ENCODE results near the gene ALG6.
"Not testable (repeated sequence)": the region's sequence is repeated elsewhere in the genome, so short reads cannot be mapped to it uniquely, and the experiment has no call there.

Gene ALG6

DNA sequence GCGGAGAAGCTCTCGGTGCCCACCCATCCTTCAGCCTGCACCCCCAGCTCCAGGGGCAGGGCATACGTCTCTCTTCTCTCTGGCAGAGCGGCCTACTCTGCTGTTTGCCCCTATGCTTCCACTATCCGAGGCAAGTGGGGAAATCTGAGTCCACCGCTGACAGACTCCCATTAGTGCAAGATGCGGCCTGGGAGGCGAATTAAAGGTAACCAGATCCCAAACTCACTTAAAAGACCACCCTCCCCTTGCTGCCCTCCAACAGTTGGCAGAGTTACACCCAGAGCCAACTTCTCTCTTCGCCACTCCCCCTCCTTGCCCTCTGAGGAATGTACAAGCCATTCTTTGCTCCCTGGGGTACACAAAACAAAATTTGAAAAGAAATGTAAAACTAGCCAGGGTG is 38.6 kb upstream of the ALG6 start:
- no peak for DNase-seq (ENCODE audit: low spot score)

DNA sequence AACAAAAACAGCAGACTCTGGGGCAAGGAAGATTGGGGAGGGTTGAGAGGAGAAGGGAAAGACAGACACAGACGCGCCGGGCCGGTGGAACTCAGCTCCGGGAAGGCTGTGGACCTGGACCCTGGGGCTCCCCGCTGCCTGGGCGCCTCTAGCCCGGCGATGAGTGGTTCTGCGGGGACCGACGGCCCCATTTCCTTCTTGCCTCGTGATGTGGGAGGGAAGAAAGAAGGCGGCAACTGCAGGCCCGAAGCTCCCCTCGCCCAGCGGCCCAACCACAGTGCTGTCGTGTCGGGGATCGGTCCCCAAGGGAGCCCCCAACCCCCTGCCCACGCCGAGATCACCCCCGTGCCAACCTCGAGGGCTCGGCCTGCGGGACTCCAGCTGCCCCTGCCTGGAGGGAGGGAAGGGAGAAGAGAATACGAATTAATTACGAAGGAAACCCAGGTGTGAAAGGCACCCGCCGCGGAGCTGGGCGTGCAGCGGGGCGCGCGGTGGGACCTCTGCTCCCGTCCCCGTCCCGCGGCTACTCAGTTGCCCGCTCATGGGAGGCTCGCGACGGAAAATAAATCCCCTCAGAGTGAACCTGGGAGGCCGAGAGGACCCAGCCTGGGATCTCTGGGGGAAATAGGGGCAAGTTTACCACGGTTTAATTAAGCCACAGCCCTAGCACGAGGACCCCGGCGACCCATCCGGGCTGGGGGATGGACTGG is 37.7 kb upstream of the ALG6 start:
- DNase-seq (ENCODE audit: low spot score), result no peak

DNA sequence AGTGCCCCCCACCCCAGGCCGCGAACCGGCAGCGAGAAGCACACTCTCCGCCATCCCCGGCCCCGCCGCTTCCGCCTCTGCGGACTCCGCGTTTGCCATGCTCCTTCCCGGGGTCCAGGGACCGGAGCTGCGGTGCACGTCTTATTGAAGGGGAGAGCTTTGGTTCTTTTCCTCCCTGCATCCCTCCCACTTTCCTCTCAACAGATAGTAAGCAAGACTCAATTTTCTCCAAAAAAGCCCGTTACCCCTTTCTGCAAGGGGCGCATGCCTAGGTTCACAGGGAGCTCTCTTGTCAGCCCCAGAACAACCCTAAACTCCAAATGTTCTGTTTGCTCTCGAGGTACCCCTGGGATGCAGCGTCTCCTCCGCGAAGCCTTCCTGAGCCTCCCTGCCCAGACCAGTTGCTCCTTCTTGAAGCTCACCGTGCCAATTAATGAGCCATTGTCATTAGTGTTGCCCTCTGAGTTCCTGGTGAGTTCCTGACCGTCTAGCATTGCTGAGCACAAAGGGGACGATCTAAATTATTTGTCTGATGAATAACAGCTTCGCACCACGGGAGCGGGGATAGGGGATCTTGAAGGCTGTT is 37.0 kb upstream of the ALG6 start:
- DNase-seq (ENCODE audit: low spot score), result peak; percentile 35

DNA sequence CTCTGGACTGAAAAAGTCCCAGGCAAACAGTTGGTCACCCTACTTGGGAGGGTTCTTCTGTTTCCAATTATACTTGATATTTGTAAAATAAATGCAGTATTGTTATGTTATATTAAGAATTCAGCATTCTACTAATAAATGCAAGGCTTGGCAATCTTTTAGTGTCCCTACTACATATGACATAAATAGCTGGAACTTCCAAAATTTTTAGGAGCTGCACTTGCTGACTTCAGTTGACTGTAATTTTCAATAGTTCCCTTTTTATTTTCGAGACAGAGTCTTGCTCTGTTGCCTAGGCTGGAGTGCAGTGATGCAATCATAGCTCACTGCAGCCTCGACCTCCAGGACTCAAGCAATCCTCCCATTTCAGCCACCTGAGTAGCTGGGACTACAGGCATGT is 25.0 kb upstream of the ALG6 start:
- no peak for DNase-seq (ENCODE audit: low spot score)

DNA sequence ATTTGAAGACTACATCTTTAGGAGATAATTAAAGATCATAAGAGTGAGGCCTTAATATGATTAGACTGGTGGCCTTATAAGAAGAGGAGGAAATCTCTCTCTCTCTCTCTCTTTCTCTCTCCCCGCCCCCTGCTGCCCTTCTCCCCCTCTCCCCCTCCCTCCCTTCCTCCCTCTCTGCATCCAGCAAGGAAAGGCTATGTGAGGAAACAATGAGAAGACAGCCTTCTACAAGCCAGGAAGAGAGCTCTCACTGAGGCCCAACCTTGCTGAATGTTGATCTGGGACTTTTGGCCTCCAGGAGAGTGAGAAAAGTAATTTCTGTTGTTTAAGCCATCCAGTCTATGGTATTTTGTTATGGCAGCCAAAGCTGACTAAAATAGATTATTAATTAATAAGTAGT is 23.5 kb upstream of the ALG6 start:
- DNase-seq (ENCODE audit: low spot score), result peak; percentile 30

DNA sequence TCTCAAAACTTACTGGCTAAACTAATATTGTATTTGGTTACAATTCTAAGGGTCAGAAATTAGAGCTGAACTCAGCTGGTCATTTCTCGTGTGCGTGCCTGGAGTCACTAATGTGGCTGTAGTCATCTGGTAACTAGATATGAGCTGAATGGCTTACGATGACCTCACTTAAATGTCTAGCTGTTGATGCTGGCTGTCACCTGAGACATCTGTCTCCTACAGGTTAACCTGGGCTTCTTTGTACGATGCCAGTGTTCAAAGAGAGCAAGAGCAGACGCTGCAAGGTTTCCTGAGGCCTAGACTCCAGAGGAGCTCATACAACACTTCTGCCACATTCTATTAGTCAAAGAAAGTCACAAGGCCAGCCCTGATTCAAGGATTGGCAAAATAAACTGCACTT is 17.1 kb upstream of the ALG6 start:
- no peak for DNase-seq (ENCODE audit: low spot score)

DNA sequence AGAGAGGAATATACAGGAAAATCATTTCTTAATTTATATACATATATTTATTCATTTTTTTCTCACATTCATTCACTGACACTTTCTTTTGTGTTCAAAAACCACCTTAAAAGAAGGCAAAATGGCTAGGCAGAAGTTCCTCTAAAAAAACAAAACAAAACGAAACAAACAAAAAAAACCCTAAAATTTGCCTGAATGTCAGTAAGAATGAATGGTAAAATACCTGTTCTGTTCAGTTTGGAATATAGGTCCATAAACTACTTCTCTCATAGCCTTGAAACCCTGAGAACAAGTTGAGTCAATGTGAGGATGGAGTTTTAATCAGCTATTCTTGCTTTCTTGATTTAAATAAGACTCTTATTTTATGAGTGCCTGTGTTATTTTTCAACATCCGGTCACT is 14.7 kb upstream of the ALG6 start:
- no peak for DNase-seq (ENCODE audit: low spot score)

DNA sequence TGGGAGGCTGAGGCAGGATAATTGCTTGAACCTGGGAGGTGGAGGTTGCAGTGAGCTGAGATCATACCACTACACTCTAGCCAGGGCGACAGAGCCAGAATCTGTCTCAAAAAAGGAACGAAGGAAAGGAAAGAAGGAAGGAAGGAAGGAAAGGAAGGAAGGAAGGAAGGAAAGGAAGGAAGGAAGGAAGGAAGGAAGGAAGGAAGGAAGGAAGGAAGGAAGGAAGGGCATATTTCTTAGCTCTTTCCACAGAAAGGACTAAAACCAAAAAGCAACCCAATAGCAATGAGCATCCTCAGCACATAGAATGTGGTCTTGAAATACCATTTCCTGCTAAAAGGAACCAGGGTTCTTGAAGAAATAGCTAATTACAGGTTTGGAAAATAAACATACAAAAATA is 11.2 kb upstream of the ALG6 start:
- not testable (repeated sequence) for DNase-seq (ENCODE audit: low spot score)

DNA sequence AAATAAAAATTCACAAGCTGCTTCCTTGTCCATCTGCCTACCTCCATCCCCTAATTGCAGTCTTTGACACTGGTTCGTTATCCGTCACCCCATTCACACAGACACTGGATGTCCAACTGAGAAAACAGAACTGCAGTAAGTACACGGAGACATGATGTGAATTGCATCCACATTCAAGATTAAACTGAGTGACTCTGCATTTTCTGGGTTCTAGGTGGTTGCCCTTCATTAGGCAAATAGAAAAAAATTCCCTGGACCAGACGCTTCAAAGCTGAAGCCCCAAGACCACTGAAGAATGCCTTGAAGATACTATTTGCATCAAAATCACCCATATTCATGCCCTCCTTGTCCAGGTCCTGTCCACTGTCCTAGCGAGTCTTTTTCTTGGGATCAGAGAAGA is 7.9 kb upstream of the ALG6 start:
- DNase-seq (ENCODE audit: low spot score), result no peak

DNA sequence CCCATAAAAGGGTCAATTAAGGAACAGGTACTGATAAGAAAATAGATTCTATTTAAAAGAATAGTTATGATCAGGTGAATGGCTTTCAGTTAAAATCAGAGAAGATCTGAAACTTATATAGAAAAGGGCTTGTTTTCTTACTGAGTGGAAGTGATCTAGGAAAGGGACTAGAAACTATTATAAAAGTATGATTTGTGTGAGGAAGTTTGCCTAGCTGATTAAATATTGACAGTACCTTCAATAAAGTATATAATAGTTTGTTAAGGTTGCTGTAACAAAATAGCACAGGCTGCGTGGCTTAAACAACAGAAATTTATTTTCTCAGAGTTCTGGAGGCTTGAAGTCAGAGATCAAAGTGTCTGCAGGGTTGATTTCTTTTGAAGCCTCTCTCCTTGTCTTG is 5.4 kb upstream of the ALG6 start:
- no peak for DNase-seq (ENCODE audit: low spot score)

DNA sequence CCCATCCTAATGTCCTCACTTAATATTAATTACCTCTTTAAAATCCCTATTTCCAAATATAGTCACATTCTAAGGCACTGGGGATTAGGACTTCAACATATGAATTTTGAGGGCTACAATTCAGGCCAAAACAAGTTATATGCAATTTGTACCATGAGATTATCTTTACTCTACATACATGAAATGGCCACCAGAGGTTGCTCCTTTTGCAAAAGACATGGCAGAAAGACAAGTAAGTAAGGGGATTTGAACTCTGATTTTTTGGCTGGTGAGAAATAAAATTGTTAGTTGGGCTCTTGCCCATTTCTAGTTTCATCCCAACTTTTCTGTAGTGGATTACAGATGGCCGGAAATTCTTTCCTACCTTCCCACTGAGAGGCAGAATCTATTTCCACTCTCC is 4.8 kb upstream of the ALG6 start:
- no peak for DNase-seq (ENCODE audit: low spot score)

DNA sequence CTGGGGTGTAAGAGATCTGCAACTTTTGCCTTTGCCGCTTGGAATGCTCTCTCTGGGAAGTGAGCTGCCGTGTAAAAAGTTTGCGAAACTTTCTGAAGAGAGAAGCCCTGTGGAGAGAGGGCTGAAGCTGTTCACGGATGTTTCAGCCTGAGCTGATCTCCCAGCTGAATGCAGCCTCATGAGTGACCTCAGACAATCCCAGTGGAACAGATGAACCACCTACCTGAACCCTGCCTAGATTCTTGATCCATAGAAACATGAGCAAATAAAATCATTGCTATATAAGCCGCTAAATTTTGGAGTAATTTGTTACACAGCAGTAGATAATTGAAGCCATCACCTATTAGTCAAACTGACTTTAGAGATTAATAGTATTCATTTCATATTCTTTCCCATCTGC is 4.4 kb upstream of the ALG6 start:
- DNase-seq (ENCODE audit: low spot score), result no peak

DNA sequence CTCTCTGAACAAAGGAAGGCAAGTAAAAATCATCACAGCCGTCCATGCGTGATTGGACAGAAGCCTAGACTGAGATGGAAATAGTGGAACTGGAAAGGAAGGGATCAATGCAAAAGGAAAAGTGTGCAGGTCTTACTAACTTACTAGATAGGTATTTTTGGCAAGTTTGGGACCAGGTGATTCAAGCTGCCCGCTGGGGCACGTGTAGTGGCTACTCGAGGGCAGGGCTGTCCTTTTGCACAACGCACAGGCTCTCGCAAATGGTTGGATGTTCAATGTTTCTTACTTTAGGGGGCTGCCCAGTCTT is 566 bp upstream of the ALG6 start:
- no peak for DNase-seq (ENCODE audit: low spot score)

DNA sequence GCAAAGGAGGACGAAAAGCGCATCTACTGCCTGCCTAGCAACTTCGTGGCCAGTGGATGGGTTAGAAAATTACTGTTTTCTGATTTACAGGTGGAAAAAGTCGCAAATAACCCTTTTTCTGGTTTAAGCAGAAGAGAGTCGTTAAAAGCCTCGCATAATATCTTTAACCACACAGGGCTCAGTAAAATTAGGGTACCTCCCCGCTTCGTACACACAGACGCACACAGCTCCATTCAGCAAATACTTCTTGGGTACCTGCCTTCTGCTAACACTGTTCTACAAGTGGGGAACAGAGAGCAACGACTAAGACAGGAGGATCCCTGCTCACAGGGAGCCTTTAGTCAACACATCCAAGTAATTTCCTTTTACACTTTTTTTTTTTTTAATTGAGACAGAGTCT is 704 bp downstream of the ALG6 start:
- peak; percentile 5 for DNase-seq (ENCODE audit: low spot score)

DNA sequence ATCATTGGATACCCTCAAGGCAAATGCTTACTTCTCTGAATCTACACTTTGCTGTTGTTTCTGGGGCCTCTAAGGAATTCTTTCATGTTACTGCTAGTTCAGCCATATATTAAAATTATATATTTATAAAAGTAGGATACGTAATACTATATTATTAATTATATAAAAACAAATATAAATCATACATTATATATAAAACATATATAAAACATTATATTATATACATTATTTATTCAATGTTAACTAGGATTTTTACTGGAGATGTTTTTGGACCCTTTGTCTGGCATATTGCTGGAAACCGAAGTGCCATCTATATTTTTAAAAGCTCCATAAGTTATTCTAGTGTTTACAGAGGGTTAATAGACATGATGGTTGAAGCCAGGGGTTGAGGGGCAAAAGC is 12.2 kb downstream of the ALG6 start:
- no peak for DNase-seq (ENCODE audit: low spot score)

DNA sequence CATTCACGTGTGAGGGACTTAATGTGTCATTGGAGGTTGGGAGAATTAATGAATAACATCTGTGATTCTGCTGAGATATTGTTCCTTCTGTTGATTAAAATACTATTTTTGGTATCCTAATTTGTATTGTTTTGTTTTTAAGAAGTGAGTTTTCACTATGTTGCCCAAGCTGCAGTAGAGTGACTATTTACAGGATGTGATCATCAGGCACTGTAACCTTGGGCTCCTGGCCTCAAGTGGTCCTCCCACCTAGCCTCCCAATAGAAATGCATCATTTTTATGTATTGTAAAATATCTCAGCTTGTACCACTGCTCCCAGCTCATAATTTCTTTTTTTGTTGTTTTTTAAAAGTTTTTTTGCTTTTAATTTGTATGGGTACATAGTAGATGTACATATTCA is 14.3 kb downstream of the ALG6 start:
- no peak for DNase-seq (ENCODE audit: low spot score)

DNA sequence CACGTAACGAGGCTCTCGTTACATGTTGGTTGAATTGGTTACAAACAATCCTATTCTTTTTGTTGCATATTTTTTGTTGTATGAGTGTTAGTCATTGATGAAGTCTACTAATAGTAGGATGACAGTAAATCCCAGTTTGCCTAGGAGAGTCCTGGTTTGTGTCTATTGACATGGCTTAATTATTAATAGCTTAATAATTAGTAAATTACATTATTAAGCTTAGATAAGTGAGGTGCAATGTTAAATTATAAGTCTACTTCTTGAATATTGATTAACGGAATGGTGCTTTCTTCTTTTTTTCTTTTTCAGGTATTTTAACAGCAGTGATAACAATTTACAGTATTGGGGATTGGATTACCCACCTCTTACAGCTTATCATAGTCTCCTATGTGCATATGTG is 34.5 kb downstream of the ALG6 start:
- no peak for DNase-seq (ENCODE audit: low spot score)

DNA sequence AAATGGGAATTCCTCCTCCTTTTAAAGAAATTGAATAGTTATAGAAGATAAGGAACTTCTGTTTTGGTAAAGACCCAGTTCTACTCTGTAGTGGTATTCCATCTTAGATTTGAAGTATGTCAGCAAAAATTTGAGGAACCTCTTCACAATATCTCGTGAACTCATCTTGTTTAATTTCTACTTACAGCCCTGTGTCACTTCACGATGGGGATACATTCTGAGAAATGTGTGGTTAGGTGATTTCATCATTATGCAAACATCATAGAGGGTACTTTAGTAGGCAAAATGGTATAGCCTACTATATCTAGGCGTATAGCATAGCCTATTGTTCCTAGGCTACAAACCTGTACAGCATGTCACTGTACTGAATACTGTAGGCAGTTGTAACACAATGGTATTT is 36.0 kb downstream of the ALG6 start:
- no peak for DNase-seq (ENCODE audit: low spot score)

DNA sequence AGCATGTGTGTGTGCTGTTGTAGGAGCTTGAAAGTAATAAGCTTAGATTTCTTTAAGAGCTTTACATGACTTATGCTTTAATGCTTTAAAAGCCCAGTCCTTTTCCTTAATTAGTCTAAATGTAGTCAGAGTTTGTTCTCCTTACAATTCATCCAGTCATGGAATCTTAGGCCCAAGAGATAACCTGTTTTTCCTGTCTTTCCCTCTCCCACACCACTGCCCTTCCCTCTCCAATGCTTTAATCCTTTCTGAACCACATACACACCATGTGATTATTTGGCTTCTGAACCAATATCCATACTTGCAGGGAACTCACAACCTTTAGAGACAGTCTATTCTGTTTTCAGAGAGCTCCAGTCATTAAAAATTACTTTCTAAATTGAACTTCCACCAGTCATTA is 37.6 kb downstream of the ALG6 start:
- peak; percentile 24 for DNase-seq (ENCODE audit: low spot score)

DNA sequence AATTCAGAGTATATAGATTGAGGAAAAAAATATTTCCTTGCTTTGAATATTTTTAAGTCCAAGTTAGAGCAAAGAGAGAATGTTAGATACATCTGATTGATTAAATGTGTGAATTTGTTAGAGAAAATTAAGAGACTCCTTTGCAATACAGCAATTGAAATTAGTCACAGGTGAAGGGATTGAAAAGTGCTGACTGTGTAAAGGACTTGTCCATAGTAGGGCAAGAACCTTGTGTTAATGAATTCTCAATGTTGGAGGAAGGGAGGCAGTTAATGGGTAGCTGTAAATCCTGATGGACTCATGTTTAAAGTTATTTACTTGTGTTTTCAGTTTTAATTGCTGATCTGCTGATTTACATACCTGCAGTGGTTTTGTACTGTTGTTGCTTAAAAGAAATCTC is 38.6 kb downstream of the ALG6 start:
- DNase-seq (ENCODE audit: low spot score), result no peak

DNA sequence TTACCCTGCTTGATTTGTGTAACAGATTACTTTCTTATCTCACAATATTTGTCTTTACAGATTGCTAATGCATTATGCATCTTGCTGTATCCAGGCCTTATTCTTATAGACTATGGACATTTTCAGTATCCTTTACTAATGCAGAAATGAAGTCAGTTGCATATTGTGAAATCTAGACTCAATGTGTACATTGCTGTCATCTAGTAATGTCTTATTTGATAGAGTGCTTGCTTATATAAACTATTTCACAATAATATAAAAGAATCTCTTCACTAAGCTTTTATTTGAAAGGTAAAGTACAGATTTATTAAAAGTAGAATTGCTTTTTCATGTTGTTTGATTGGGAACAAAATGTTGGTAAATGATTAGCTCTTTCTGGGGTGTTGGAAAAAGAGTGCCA is 39.6 kb downstream of the ALG6 start:
- DNase-seq (ENCODE audit: low spot score), result no peak

DNA sequence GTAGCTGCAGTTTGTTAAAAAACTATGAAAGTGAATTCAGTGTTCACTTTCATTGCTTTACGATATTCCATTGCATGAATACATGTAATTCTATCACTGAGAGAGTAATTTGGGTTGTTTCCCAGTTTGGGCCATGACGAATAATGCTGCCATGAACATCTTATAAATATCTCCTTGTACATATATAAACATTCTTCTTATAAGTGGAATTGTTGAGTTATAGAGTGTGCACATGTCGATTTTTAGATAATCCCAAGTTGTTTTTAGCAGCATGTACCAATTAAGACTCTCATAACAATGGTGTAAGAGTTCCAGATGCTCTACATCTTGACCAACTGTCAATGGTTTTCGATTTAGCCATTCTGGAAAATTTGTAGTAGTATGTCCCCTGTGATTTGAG is 40.9 kb downstream of the ALG6 start:
- DNase-seq (ENCODE audit: low spot score), result no peak

DNA sequence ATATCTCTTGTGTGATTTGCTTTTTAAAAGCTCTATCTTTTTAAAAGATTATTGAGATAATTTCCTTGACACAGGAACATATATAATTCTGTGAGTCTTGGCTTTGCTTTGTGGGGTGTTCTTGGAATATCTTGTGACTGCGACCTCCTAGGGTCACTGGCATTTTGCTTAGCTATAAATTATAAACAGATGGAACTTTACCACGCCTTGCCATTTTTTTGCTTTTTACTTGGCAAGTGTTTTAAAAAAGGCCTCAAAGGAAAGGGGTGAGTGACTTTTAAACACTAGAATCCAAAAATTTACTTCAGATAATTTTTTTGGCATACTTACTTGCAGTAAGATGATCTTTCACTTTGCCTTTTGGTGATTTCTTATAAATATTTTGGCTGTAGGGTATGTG is 43.6 kb downstream of the ALG6 start:
- DNase-seq (ENCODE audit: low spot score), result no peak

DNA sequence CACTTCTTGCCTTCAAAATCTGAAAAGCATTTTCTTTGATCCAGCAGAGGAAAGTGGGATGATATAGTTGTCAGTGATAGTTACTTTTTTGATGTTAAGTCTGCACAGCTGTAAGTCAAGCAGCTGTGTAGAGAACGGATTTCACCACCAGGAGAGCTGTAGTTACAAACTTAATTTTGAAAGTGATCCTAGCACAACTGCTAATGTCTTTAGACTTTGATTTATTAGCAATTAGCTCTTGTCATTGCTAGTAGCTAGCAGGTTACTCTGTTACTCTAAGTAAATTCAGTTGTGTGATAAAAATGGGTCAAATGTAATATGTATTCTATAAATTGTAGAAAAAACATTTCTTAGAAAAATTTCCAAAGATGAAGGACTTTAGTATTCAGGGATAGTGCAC is 46.0 kb downstream of the ALG6 start:
- no peak for DNase-seq (ENCODE audit: low spot score)

All from iPS-NIHi11 (cell line).